Tongue (tissue), 2 donors: ENCODE data around the gene AEBP1. TPM values are rescaled to one million over a fixed set of nuclear protein-coding genes. Genes with fewer than 3 reads are reported as not detected.

Experiments
- DNase-seq: peaks from one replicate; pipeline ENCODE4 v3.0.0-alpha.2; 2015
- total RNA-seq: library from RNA; depleted of rRNA; stranded (reverse); fragments of >200 nt; gene quantifications from one replicate; pipeline ENCODE4 v1.2.3, GENCODE V29; 2014

AEBP1 gene
- 51.1 TPM for total RNA-seq

- DNase-seq: peak; percentile 70
Measured at GRCh38 chr7:44103923-44104859, at the start of gene AEBP1. AEBP1 (plus strand) TSS chr7:44104345; CDS start chr7:44104666, 321 bp downstream.

GRCh38 chr7:44056681-44057080, 47.5 kb upstream of the AEBP1 start:
- DNase-seq: no peak

DNA sequence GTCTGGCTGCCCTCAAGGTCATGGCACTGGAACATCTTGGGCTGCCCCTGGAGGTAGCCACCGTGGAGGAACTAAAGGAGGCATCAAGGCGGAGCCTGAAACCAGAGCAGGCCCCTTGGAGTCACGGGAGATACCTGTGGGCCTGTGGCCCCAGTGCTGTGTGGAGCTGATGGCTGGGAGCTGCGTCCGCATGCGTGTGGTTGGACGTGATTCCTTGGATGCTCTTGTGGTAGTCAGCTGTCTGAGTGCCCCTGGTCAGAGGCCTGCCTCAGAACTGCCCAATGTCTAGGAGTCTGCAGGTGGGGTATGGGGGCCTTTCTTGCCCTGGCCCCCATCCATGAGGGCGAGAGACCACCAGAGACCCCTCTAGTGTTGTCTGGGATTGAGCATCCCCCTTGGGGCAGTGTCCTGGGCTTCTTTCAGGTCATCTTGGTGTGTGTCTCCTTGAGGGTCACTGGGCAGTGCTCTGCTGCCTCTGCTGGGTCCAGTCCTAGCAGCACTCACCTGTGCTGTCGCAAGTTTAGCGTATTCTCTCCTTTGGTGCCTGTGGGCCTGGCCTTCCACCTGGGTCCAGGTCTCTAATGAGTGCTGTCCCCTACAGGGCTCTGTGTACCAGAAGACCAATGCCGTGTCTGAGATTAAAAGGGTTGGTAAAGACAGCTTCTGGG, 46.8 kb upstream of the AEBP1 start:
- DNase-seq: no peak

DNA sequence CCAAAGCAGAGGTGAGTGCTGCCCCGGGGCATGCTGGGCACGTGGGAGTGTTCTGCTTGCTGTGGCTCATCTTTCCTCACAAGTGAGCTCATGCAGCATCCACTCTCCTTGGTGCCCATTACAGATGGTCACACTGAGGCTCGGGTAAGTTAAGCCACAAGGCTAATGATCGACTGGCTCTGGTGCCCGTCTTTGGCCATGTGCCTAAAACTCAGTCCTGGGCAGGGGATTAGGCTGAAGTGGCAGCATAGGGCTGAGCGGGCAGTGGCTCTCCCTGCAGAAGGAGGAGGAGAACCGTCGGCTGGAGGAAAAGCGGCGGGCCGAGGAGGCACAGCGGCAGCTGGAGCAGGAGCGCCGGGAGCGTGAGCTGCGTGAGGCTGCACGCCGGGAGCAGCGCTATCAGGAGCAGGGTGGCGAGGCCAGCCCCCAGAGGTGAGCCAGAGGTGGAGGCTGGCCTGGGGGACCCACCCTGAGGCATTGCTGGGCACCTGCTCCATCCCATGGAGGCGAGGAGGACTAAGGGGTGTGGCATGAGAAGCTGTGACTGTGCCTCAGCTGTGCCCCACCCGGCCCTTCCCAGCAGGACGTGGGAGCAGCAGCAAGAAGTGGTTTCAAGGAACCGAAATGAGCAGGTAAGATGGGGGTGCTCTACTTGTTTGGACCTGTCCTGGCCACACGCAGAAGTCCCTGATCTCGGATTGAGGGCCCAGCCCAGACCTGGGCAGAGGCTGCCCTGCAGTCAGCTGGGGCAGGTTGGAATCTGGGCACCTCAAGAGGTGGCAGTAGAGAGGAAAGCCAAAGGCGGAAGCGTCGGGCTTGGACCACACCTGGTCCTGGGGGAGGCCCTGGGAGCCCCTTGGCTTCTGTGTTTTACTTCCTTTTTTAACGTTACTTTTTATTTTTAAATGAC, 46.0 kb upstream of the AEBP1 start:
- no peak for DNase-seq

- no peak for DNase-seq
Measured at GRCh38 chr7:44058759-44059218, 45.4 kb upstream of the AEBP1 start.

DNA sequence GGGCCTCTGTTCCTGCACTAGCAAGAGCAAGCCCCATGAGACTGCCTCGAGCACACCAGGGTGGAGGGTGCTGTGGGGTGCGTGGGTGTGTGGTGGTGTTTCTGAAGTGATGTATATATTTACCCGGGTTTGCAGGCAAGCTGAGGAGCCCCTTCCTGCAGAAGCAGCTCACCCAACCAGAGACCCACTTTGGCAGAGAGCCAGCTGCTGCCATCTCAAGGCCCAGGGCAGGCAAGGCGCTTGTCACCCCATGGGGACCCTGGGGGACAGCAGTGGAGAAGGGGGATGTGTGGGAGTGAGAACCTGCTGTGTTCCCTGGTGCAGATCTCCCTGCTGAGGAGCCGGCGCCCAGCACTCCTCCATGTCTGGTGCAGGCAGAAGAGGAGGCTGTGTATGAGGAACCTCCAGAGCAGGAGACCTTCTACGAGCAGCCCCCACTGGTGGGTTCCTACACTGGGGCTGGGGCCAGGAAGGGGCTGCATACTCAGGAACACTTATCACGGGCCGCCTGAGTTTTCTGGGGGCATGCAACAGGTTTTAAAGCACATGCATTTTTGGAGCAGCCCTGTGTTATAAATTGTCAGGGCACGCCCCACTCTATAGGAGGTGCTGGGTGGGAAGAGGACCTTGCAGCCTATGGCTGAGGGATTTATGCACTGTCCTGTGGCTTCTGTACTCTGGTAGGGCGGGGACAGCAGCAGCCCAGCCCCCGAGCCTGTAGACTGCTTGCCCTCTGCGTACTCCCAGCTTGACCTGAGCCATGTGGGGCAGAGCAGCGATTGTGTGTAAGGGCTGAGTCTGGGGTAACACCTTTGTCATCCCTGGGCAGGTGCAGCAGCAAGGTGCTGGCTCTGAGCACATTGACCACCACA, 44.7 kb upstream of the AEBP1 start:
- DNase-seq: no peak

- no peak for DNase-seq
Measured at GRCh38 chr7:44060091-44060947, 43.8 kb upstream of the AEBP1 start.

DNA sequence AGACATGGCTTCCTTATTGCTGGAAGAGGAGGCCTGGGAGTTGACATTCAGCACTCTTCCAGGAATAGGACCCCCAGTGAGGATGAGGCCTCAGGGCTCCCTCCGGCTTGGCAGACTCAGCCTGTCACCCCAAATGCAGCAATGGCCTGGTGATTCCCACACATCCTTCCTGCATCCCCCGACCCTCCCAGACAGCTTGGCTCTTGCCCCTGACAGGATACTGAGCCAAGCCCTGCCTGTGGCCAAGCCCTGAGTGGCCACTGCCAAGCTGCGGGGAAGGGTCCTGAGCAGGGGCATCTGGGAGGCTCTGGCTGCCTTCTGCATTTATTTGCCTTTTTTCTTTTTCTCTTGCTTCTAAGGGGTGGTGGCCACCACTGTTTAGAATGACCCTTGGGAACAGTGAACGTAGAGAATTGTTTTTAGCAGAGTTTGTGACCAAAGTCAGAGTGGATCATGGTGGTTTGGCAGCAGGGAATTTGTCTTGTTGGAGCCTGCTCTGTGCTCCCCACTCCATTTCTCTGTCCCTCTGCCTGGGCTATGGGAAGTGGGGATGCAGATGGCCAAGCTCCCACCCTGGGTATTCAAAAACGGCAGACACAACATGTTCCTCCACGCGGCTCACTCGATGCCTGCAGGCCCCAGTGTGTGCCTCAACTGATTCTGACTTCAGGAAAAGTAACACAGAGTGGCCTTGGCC, 43.0 kb upstream of the AEBP1 start:
- DNase-seq: no peak

DNA sequence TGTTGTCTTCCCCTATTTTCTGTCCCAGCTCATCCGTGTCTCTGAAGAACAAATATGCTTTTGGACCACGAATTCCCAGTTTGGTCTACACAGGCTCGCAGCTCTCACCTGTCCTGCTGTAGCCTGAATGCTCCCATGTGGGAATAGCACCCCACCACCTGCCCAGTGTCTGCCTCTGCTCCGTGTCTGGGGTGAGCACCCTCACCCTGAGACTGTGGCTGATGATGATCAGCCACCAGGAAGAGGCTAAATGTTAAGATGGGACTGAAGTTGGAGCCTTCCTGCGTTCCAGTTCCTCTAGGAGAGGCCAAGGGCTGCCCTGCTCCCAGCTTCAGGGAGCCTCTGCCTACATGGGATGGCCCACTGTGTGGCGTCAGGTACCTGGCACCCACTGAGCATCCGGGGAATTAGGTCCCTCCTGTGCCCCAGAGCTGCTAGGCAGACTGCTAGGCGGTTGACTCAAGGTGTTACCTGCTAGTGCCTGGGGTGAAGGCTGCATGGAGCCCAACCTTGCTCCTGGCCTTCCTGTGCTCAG, 42.4 kb upstream of the AEBP1 start:
- no peak for DNase-seq

DNA sequence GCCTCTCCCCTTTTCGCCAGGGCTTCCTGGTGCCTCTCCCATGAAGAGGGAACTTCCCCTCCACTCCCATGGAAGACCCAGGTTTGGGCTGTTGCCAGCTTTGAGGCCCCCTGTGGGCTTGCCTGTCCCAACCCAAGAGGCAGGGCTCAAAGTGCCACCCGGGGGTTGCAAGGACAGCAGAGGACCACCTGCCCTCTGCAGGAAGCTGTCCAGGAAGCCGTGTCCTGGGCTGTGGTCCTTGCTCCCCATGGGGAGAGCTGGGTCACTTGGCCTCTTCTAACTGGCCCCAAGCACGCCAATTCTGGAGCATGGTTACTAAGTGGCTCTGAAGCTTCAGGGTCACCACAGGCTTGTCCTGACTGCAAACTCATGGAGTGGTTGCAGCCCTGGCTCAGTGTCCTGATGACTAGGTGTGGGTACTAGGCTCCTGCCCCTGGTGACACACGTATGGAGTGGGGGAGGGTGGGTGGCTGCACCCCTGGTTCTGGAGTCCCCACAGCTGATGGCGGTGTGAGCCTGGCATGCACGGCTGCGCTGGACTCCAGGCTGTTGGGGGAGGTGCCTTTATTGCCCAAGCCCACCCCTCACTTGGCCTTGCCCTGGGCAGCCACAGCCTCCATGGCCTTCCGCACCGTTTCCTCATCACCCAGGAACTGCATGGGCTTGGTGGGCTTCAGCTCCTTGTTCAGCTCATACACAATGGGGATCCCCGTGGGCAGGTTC, 41.8 kb upstream of the AEBP1 start:
- no peak for DNase-seq

- DNase-seq: no peak
Measured at GRCh38 chr7:44062903-44063295, 41.2 kb upstream of the AEBP1 start.

DNA sequence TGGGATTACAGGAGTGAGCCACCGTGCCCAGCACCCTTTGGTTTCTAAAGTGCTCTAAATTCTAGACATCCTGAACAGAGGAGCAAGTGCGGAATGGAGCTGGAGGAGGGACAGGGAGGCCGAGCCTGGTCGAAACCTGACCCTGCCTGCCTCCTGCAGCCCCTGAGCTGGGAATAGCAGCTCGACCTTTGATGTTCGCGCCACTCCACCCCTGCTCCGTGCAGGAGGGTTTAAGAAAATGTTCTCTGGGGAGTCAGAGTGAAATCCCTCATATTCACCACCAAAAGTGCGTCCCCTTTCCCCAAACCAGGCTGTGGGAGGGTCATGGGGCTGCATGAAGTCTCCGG, 40.6 kb upstream of the AEBP1 start:
- no peak for DNase-seq

GRCh38 chr7:44063894-44064651, 40.1 kb upstream of the AEBP1 start:
- DNase-seq: no peak

- no peak for DNase-seq
Measured at GRCh38 chr7:44064791-44065430, 39.2 kb upstream of the AEBP1 start.

DNA sequence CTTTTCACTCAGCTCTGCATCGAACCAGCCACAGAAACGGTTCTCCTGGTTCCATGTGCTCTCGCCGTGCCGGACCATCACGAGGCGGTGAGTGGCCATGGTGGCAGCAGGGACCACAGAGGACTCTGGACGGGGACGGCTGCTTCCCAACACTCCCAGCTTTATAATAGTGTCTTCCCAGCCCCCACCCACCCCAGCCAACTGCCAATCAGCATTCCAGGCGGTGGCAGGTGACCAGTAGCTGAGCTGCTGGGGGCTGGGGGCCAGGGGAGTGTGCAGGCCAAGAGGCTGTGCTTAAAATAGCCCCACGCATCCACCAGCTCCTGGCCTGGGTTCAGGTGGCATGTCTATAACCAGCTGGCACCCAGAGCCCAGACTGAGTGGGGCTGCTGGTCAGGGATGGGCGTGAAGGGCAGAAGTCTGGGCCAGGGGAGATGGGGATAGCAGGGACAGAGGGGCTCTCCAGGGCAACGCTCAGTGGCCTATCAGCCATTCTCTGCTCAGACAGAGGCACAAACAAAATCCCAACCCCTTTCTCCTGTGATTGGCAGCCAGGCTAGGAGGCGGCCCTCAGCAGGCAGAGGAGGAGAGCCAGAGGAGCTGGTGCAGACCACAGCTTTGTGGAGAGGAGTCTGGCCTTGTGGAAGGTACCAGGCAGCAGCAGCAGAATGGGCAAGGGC, 38.6 kb upstream of the AEBP1 start, which contains the start of gene PGAM2:
Gene PGAM2, minus strand, starts transcription at position 137 of the 680 bp plus-strand sequence. Its CDS starts 38 bp downstream, at position 99.
- peak; percentile 84 for DNase-seq

GRCh38 chr7:44066111-44066460, 38.1 kb upstream of the AEBP1 start:
- DNase-seq: no peak
